MM.1S (cell line): ENCODE data around the gene PLA2G4E.
A peak's percentile ranks its signal among the peaks of the same experiment; 100 is the strongest.

ENCODE experiments used
- DNase-seq: peaks from one replicate; pipeline ENCODE4 v3.0.0-alpha.2; 2015
- H2AFZ ChIP-seq: fragments of 300-600 bp; sonication (generic); 2 replicates; pipeline ENCODE4 v1.6.0; 2016; ENCODE audit warnings: antibody characterized with exemption, low read length
- H3F3A ChIP-seq: fragments of 300-600 bp; sonication (generic); 2 replicates; pipeline ENCODE4 v1.6.1; 2016; ENCODE audit warnings: mild to moderate bottlenecking, antibody characterized with exemption, low read length, moderate library complexity, mixed read lengths; ENCODE audit not compliant: insufficient read depth
- H3K27ac ChIP-seq: fragments of 300-600 bp; sonication (generic); 2 replicates; pipeline ENCODE4 v1.5.1; 2016; ENCODE audit warnings: mild to moderate bottlenecking, low read length
- H3K27me3 ChIP-seq: fragments of 300-600 bp; sonication (generic); replicated peaks from 2 replicates; pipeline ENCODE4 v1.6.0; 2016; ENCODE audit warnings: low read length; ENCODE audit not compliant: insufficient read depth
- H3K36me3 ChIP-seq: fragments of 300-600 bp; sonication (generic); replicated peaks from 2 replicates; pipeline ENCODE4 v1.6.1; 2016; ENCODE audit warnings: mild to moderate bottlenecking, low read length, mixed read lengths; ENCODE audit not compliant: insufficient read depth
- H3K4me1 ChIP-seq: fragments of 300-600 bp; sonication (generic); 2 replicates; pipeline ENCODE4 v1.6.1; 2016; ENCODE audit warnings: low read length, mixed read lengths
- H3K4me2 ChIP-seq: fragments of 300-600 bp; sonication (generic); 2 replicates; pipeline ENCODE4 v1.6.0; 2016; ENCODE audit warnings: low read depth, low read length
- H3K4me3 ChIP-seq: fragments of 300-600 bp; sonication (generic); 2 replicates; pipeline ENCODE4 v1.5.1; 2016; ENCODE audit warnings: low read length, mixed read lengths
- H3K79me2 ChIP-seq: fragments of 300-600 bp; sonication (generic); 2 replicates; pipeline ENCODE4 v1.6.1; 2016; ENCODE audit warnings: mixed run types, low read length, mixed read lengths
- H3K9ac ChIP-seq: fragments of 300-600 bp; sonication (generic); 2 replicates; pipeline ENCODE4 v1.6.1; 2016; ENCODE audit warnings: low read length, mixed read lengths
- H3K9me2 ChIP-seq: fragments of 300-600 bp; sonication (generic); replicated peaks from 2 replicates; pipeline ENCODE4 v1.6.1; 2016; ENCODE audit warnings: mild to moderate bottlenecking, low read length, mixed read lengths; ENCODE audit not compliant: insufficient read depth
- H3K9me3 ChIP-seq: fragments of 300-600 bp; sonication (generic); replicated peaks from 2 replicates; pipeline ENCODE4 v1.6.1; 2016; ENCODE audit warnings: mild to moderate bottlenecking, low read length, mixed read lengths; ENCODE audit not compliant: insufficient read depth
- H4K20me1 ChIP-seq: fragments of 300-600 bp; sonication (generic); 2 replicates; pipeline ENCODE4 v1.6.1; 2016; ENCODE audit warnings: mild to moderate bottlenecking, low read length, moderate library complexity, mixed read lengths; ENCODE audit not compliant: insufficient read depth
- EZH2 ChIP-seq: fragments of 300-600 bp; sonication (generic); optimal IDR thresholded peaks from 2 replicates; pipeline ENCODE3; 2017; ENCODE audit warnings: low read depth, mild to moderate bottlenecking, antibody characterized with exemption, low read length, mixed read lengths
- EZH2phosphoT487 ChIP-seq: fragments of 300-600 bp; sonication (generic); IDR thresholded peaks from 2 replicates; pipeline ENCODE4 v1.6.1; 2018; ENCODE audit warnings: antibody characterized with exemption, low read length
- TF ChIP-seq, protein P1 (sequence below): fragments of 300-600 bp; sonication (generic); IDR thresholded peaks from 2 replicates; pipeline ENCODE4 v1.5.1; 2016; ENCODE audit warnings: antibody characterized with exemption, low read length, mixed read lengths

The PLA2G4E gene

DNA sequence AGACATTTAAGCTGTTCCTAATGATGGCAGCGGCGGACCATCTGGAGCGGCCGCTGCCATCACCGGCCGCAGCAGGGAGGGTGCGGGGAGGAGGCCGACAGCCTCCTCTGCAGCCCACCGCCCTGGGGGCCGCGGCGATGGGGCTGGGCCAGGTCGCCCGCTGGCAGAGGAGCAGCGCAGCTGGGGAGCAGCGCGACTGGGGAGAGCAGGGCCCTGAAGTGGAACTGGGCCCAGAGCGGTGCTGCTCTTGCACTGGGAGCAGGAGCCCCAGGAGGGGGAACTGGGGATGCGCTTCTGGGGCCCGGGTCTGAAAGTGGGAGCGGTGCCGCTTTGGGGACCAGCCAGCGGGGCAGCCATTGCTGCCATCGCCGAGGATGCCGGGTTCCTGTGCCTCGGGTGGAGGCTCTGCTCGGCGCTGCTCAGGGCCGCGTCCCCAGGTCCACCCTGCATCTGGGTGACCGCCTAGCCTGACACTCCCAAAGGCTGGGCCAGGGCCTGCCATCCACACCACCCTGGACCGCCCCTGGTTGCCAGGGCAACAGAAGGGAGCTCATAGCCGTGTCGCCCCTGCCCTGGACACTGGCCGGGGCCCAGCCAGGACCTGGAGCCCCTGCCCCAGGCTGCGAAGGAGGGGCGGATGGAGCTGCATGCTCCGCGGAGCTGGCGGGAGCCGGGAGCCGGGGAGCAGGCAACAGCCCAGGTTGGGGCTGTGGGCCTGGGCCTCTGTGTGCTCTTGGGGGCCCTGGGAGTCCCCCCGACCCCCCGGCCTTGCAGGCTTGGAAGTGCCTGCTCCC lies 15.5 kb upstream of the PLA2G4E start:
- Histone ChIP-seq H3K9me2 (no peaks in the 10 kb centered on the region), H4K20me1 (no peaks in the 10 kb centered on the region), H3K36me3 (no peaks in the 10 kb centered on the region), H3K9me3 (no peaks in the 10 kb centered on the region), H3K79me2 (no peaks in the 10 kb centered on the region), H3K4me3 (no peak overlapping the region), H3F3A (no peaks in the 10 kb centered on the region), H3K27ac (no peak overlapping the region), H3K9ac (no peak overlapping the region), H3K4me2 (no peak overlapping the region), H3K4me1 (peaks cover 13% of the 10 kb centered on the region), H2AFZ (no peak overlapping the region), H3K27me3 (no peaks in the 10 kb centered on the region)
- DNase-seq = no peak
- TF ChIP-seq EZH2phosphoT487 (no peak), EZH2 (no peak)
- TF ChIP-seq, protein P1, sequence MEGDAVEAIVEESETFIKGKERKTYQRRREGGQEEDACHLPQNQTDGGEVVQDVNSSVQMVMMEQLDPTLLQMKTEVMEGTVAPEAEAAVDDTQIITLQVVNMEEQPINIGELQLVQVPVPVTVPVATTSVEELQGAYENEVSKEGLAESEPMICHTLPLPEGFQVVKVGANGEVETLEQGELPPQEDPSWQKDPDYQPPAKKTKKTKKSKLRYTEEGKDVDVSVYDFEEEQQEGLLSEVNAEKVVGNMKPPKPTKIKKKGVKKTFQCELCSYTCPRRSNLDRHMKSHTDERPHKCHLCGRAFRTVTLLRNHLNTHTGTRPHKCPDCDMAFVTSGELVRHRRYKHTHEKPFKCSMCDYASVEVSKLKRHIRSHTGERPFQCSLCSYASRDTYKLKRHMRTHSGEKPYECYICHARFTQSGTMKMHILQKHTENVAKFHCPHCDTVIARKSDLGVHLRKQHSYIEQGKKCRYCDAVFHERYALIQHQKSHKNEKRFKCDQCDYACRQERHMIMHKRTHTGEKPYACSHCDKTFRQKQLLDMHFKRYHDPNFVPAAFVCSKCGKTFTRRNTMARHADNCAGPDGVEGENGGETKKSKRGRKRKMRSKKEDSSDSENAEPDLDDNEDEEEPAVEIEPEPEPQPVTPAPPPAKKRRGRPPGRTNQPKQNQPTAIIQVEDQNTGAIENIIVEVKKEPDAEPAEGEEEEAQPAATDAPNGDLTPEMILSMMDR = no peak

DNA sequence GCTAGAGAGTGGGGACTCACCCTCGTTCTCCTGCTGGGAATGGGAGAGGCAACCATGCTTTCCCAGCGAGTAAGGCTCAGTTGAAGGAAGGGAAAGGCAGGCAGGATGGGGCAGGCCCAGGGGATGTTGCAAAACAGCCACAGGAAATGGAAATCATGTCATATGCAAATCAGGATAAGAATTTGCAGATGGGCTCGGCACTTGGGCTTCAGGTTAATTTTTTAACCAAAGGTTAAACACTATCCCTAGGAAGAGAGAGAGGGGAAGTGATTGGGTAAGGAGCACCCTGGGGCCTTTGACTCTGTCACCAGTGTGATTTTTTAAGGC lies 14.6 kb upstream of the PLA2G4E start:
- Histone ChIP-seq H3K4me3 (peak overlapping the region; percentile 22; the same call in 1 of the 2 replicates), H3K9me3 (no peaks in the 10 kb centered on the region), H3K9ac (no peak overlapping the region; the same call in 1 of the 2 replicates), H3K36me3 (no peaks in the 10 kb centered on the region), H2AFZ (peak overlapping the region; percentile 96), H3K4me2 (peak overlapping the region; percentile 75), H3K9me2 (no peaks in the 10 kb centered on the region), H3K4me1 (peaks cover 13% of the 10 kb centered on the region), H4K20me1 (no peaks in the 10 kb centered on the region), H3K27me3 (no peaks in the 10 kb centered on the region), H3F3A (no peaks in the 10 kb centered on the region), H3K79me2 (no peaks in the 10 kb centered on the region), H3K27ac (no peak overlapping the region)
- peak; percentile 25 for DNase-seq
- TF ChIP-seq EZH2 (no peak), EZH2phosphoT487 (no peak)
- TF ChIP-seq, protein P1 = no peak

DNA sequence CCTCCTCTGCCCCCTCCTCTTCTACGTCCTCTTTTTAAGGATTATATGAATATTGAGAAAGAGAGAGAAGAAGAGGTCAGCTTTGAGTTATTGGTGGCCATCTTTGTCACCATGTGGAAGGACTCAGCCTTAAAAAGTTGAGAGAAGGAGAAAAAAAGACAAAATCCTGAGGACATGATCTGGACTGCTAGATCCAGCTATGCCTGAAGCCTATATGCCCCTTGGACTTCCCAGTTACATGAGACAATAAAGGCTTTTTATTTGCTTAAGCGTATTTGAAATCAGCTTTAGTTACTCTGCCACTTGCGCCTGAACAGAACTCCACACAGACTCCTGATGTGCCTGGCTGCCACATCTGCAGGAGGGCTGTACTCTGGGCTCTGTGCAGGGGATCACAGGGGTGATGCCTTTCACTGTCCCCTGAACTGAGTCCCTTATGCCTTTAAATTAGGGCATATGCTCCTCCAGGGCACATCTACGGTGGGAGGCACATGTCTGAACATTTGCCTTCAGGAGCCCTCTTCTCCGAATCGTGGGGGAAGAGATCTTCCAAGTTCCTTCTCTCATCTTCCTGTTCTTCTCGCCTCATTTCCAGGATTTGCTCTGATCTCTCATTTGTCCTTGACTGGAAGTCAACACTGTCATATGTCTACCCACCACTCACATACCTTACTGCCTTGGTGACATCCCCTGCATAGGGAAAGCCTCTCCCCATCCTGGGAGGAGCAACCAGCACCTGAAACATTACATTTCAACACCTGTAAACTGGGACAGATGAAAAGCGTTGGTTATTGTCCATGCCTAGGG lies 14.0 kb upstream of the PLA2G4E start:
- Histone ChIP-seq H3K79me2 (no peaks in the 10 kb centered on the region), H3F3A (no peaks in the 10 kb centered on the region), H4K20me1 (no peaks in the 10 kb centered on the region), H3K27ac (no peak overlapping the region), H3K4me1 (peaks cover 13% of the 10 kb centered on the region), H3K9me3 (no peaks in the 10 kb centered on the region), H3K4me2 (peak overlapping the region; percentile 75), H3K4me3 (peak overlapping the region; percentile 22; the same call in 1 of the 2 replicates), H2AFZ (peak overlapping the region; percentile 96), H3K9me2 (no peaks in the 10 kb centered on the region), H3K36me3 (no peaks in the 10 kb centered on the region), H3K9ac (no peak overlapping the region; the same call in 1 of the 2 replicates), H3K27me3 (no peaks in the 10 kb centered on the region)
- DNase-seq = no peak
- TF ChIP-seq, protein P1 = no peak
- no peak for TF ChIP-seq EZH2phosphoT487
- no peak for TF ChIP-seq EZH2
